ENCODE measurements around the gene ARHGEF7.

ARHGEF7 gene

DNA sequence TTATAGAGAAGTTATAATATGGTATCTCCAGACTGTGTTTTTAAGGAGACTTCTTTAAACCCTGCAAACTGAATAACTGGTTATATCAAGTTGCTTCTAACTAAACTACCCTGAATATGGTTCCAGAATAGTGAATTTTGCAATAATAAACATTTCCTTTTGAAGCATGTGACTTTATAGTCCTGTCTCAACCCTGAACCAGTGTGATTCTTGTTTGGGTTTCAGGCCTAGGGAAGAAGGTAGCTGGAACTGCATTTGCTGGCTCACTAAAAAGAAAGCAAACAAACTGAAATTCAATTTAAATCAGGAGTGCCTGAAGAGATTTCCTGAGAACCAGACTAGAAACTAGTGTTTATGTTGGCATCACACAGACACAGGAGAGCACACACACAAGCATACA is 4.9 kb downstream of the ARHGEF7 start:
- H3K79me2 ChIP-seq (ENCODE audit: insufficient read depth, low read length): no peaks in the 10 kb centered on the region
- H3K27me3 ChIP-seq (ENCODE audit: insufficient read depth, low read length, poor library complexity, severe bottlenecking): no peaks in the 10 kb centered on the region
- no peaks in the 10 kb centered on the region for H3F3A ChIP-seq (ENCODE audit: low read depth)
- H4K20me1 ChIP-seq (ENCODE audit: insufficient read depth, low read length, poor library complexity, severe bottlenecking): no peaks in the 10 kb centered on the region
- no peaks in the 10 kb centered on the region for H3K9me3 ChIP-seq (ENCODE audit: insufficient read depth, low read depth, low read length)
- H2AFZ ChIP-seq (ENCODE audit: low read length): no peak overlapping the region
- H3K4me1 ChIP-seq (ENCODE audit: insufficient read depth, low read length, poor library complexity, severe bottlenecking): no peaks in the 10 kb centered on the region
- H3K4me3 ChIP-seq (ENCODE audit: low read length, poor library complexity, severe bottlenecking): no peak overlapping the region
- no peak overlapping the region for H3K4me2 ChIP-seq (ENCODE audit: low read depth, low read length, poor library complexity, severe bottlenecking)
- TF ChIP-seq EZH2phosphoT487 (IDR thresholded peaks at IDR 0.05; ENCODE audit: borderline replicate concordance) (no peak), CTCF (conservative IDR thresholded peaks at IDR 0.05; ENCODE audit: low read length) (no peak)
- H3K9me2 ChIP-seq (replicated peaks; ENCODE audit: low read depth, low read length): no peaks in the 10 kb centered on the region
- H3K36me3 ChIP-seq (ENCODE audit: insufficient read depth, low read length): no peaks in the 10 kb centered on the region
- no peak overlapping the region for H3K9ac ChIP-seq (ENCODE audit: low read depth, low read length, poor library complexity, severe bottlenecking)

GRCh38 chr13:111120422-111120821 is 5.3 kb downstream of the ARHGEF7 start:
- no peak overlapping the region for H3K4me3 ChIP-seq (ENCODE audit: low read length, poor library complexity, severe bottlenecking)
- H2AFZ ChIP-seq (ENCODE audit: low read length): no peak overlapping the region
- H3K27me3 ChIP-seq (ENCODE audit: insufficient read depth, low read length, poor library complexity, severe bottlenecking): no peaks in the 10 kb centered on the region
- H3F3A ChIP-seq (ENCODE audit: low read depth): no peaks in the 10 kb centered on the region
- no peaks in the 10 kb centered on the region for H3K36me3 ChIP-seq (ENCODE audit: insufficient read depth, low read length)
- TF ChIP-seq CTCF (conservative IDR thresholded peaks at IDR 0.05; ENCODE audit: low read length) (no peak), EZH2phosphoT487 (IDR thresholded peaks at IDR 0.05; ENCODE audit: borderline replicate concordance) (no peak)
- no peak overlapping the region for H3K4me2 ChIP-seq (ENCODE audit: low read depth, low read length, poor library complexity, severe bottlenecking)
- no peaks in the 10 kb centered on the region for H4K20me1 ChIP-seq (ENCODE audit: insufficient read depth, low read length, poor library complexity, severe bottlenecking)
- no peaks in the 10 kb centered on the region for H3K9me2 ChIP-seq (replicated peaks; ENCODE audit: low read depth, low read length)
- H3K4me1 ChIP-seq (ENCODE audit: insufficient read depth, low read length, poor library complexity, severe bottlenecking): no peaks in the 10 kb centered on the region
- no peaks in the 10 kb centered on the region for H3K79me2 ChIP-seq (ENCODE audit: insufficient read depth, low read length)
- no peak overlapping the region for H3K9ac ChIP-seq (ENCODE audit: low read depth, low read length, poor library complexity, severe bottlenecking)
- no peaks in the 10 kb centered on the region for H3K9me3 ChIP-seq (ENCODE audit: insufficient read depth, low read depth, low read length)

- H3K9me3 ChIP-seq (ENCODE audit: insufficient read depth, low read depth, low read length): no peaks in the 10 kb centered on the region
- H3K4me3 ChIP-seq (ENCODE audit: low read length, poor library complexity, severe bottlenecking): no peak overlapping the region
- H3K79me2 ChIP-seq (ENCODE audit: insufficient read depth, low read length): no peaks in the 10 kb centered on the region
- no peaks in the 10 kb centered on the region for H3K36me3 ChIP-seq (ENCODE audit: insufficient read depth, low read length)
- H3K9me2 ChIP-seq (replicated peaks; ENCODE audit: low read depth, low read length): no peaks in the 10 kb centered on the region
- H3K4me1 ChIP-seq (ENCODE audit: insufficient read depth, low read length, poor library complexity, severe bottlenecking): no peaks in the 10 kb centered on the region
- TF ChIP-seq CTCF (conservative IDR thresholded peaks at IDR 0.05; ENCODE audit: low read length) (no peak), EZH2phosphoT487 (IDR thresholded peaks at IDR 0.05; ENCODE audit: borderline replicate concordance) (no peak)
- no peaks in the 10 kb centered on the region for H3F3A ChIP-seq (ENCODE audit: low read depth)
- H4K20me1 ChIP-seq (ENCODE audit: insufficient read depth, low read length, poor library complexity, severe bottlenecking): no peaks in the 10 kb centered on the region
- no peak overlapping the region for H2AFZ ChIP-seq (ENCODE audit: low read length)
- H3K9ac ChIP-seq (ENCODE audit: low read depth, low read length, poor library complexity, severe bottlenecking): no peak overlapping the region
- no peak overlapping the region for H3K4me2 ChIP-seq (ENCODE audit: low read depth, low read length, poor library complexity, severe bottlenecking)
- H3K27me3 ChIP-seq (ENCODE audit: insufficient read depth, low read length, poor library complexity, severe bottlenecking): no peaks in the 10 kb centered on the region
Observed at GRCh38 chr13:111120913-111121312, 5.8 kb downstream of the ARHGEF7 start.
